Heart left ventricle (tissue), 16 donors: ENCODE measurements around the gene SUCNR1. TPM values are rescaled to one million over a fixed set of nuclear protein-coding genes. Genes with fewer than 3 reads are reported as not detected.

Experiments used
- ATAC-seq, 4 donors: fragments of 200-7000 bp; cut with Tn5 transposase; one replicate each; pipeline ENCODE4 v1.9.1; 2020 to 2022; ENCODE audit warnings: moderate library complexity in 4 of 4, mild to moderate bottlenecking in 3 of 4, moderate number of reproducible peaks in 1 of 4
- DNase-seq, 5 donors: peaks; one replicate each; pipeline ENCODE4 v3.0.0-alpha.2; 2020
- H3K27ac ChIP-seq, 12 donors: fragments of 200-600 bp; sonication (generic) in 4 of 12; one replicate each; pipeline versions ENCODE4 v1.5.0 to v1.8.0; 2016 to 2022; ENCODE audit warnings: mild to moderate bottlenecking in 2 of 12
- H3K27me3 ChIP-seq, 9 donors: fragments of 200-600 bp; sonication (generic) in 2 of 9; one replicate each; pipeline versions ENCODE4 v1.5.1 to v1.8.0; 2016 to 2022; ENCODE audit warnings: mild to moderate bottlenecking in 3 of 9
- H3K36me3 ChIP-seq, 9 donors: fragments of 200-600 bp; sonication (generic) in 2 of 9; one replicate each; pipeline versions ENCODE4 v1.5.0 to v1.8.0; 2018 to 2022; ENCODE audit warnings: mild to moderate bottlenecking in 2 of 9
- H3K4me1 ChIP-seq, 12 donors: fragments of 200-600 bp; sonication (generic) in 4 of 12; one replicate each; pipeline versions ENCODE4 v1.5.0 to v1.8.0; 2016 to 2022; ENCODE audit warnings: mild to moderate bottlenecking in 3 of 12
- H3K4me3 ChIP-seq, 12 donors: fragments of 200-600 bp; sonication (generic) in 4 of 12; one replicate each; pipeline versions ENCODE4 v1.5.0 to v1.8.0; 2017 to 2022; ENCODE audit warnings: mild to moderate bottlenecking in 9 of 12, moderate library complexity in 4 of 12
- H3K9me3 ChIP-seq, 12 donors: fragments of 200-600 bp; sonication (generic) in 4 of 12; one replicate each; pipeline versions ENCODE4 v1.5.0 to v1.8.0; 2016 to 2022; ENCODE audit warnings: mild to moderate bottlenecking in 1 of 12
- POLR2A ChIP-seq, 2 donors: fragments of 450-650 bp; IDR thresholded peaks; one replicate each; pipeline ENCODE4 v1.6.1; 2017; ENCODE audit warnings: antibody characterized with exemption in 2 of 2, mild to moderate bottlenecking in 2 of 2, moderate library complexity in 2 of 2
- WGBS, 4 donors: extraction: QIAGEN DNeasy Blood & Tissue Kit in 2 of 4; methylation state at CpG; one replicate each; pipeline versions ENCODE4 v1.1.5 to v1.1.7; 2013 to 2018; 5-methylcytosine and 5-hydroxymethylcytosine counted together
- intact Hi-C, 10 donors: fragments of 100-400 bp; cut with DNase I; formaldehyde crosslinking; loops; one replicate each; pipeline versions ENCODE4 v1.11.1 to v1.14.2; 2022
- polyA plus RNA-seq, 2 donors: library from polyadenylated mRNA; stranded (reverse); fragments of 200-250 nt; gene quantifications; one replicate each; pipeline ENCODE4 v1.2.3, GENCODE V29; 2013
- total RNA-seq, 9 donors: library from RNA; depleted of rRNA in 2 of 9; stranded (reverse); fragments of >200 nt in 2 of 9; fragmentation: NEBNext Ultra II Directional in 3 of 9; extraction: Animal tissue kit (Norgen Biotek cat#: 25700) in 3 of 9; gene quantifications; one replicate each; pipeline versions ENCODE4 v1.1.0 to v1.2.4, GENCODE V29; 2016 to 2023
- TF ChIP-seq, protein P1 (sequence below), 12 donors: fragments of 200-600 bp; sonication (generic) in 4 of 12; IDR thresholded peaks; one replicate each; pipeline versions ENCODE4 v1.5.0 to v1.8.0; 2018 to 2022; ENCODE audit warnings: antibody characterized with exemption in 12 of 12, mild to moderate bottlenecking in 5 of 12
- donor health status: ischemic (EF 13 %, LVEDD 7.1; RV severe dilation, severe dysfunction).
- donor health status: healthy with polysubstance abuse.
- donor health status: DM: no; HTN: yes; CAD: no.
- donor health status: DM: no; HTN: no; CAD: no.
- donor health status: ischemic (EF 25% LVEDD 6.9; RV normal size, moderate dysfunction).
- donor health status: ischemic (EF 25% LVEDD 5.7; RV mildly dilated, moderate dysfunction).
- donor health status: healthy.
- donor health status: DM: yes; HTN: yes; CAD: no.
- donor health status: ischemic (EF 35%, LVEDD 5.7; RV mildly dilated, moderate dysfunction).
- donor health status: nonischemic (EF 11% LVEDD 7.7; RV severe dilation, severe dysfunction).
- donor health status: DM: yes; HTN: yes; CAD: no.
- donor health status: PGD.
- donor health status: ischemic (EF 29% LVEDD 5.4; RV normal size, mild dysfunction).
- donor health status: nonischemic (EF 23%, LVEDD 6.1; RV moderate dilation, normal function).

SUCNR1 gene
- total and polyA plus RNA-seq, 11 donors: 0.07 to 7.2 (median 0.18) TPM; not detected in 1

DNA sequence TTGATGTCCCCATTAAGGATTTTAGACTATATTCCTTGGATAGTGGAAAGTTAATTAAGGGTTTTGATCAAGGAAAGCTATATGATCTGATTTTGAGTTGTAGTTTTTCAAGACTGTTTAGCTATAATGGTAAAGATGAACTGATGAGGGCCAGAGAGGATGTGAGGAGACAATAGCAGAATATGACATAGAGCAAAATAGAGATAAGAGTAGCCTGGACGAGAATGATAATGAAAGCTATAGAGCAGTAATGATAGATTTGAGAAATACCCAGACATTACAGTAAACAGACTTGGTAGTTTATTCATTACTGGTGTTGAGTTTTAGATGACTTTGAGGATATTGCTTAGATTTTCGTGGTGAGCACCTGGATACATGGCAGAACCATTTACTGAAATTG, 3.8 kb downstream of the SUCNR1 start:
- Histone ChIP-seq H3K4me3 (no peak overlapping the region), H3K9me3 (no peaks in the 10 kb centered on the region), H3K27me3 (no peaks in the 10 kb centered on the region), H3K27ac (peak overlapping the region in 1 of 12 donors; percentile 12), H3K4me1 (peaks cover 0 to 40% (median 0%) of the 10 kb centered on the region in 12 donors), H3K36me3 (no peaks in the 10 kb centered on the region)
- 73 to 86% (median 82%) methylated on average over 2 of the region's 2 CpGs for WGBS, 4 donors
- ATAC-seq: no peak
- DNase-seq: no peak
- no peak for TF ChIP-seq POLR2A (IDR thresholded peaks at IDR 0.05)
- TF ChIP-seq, protein P1, sequence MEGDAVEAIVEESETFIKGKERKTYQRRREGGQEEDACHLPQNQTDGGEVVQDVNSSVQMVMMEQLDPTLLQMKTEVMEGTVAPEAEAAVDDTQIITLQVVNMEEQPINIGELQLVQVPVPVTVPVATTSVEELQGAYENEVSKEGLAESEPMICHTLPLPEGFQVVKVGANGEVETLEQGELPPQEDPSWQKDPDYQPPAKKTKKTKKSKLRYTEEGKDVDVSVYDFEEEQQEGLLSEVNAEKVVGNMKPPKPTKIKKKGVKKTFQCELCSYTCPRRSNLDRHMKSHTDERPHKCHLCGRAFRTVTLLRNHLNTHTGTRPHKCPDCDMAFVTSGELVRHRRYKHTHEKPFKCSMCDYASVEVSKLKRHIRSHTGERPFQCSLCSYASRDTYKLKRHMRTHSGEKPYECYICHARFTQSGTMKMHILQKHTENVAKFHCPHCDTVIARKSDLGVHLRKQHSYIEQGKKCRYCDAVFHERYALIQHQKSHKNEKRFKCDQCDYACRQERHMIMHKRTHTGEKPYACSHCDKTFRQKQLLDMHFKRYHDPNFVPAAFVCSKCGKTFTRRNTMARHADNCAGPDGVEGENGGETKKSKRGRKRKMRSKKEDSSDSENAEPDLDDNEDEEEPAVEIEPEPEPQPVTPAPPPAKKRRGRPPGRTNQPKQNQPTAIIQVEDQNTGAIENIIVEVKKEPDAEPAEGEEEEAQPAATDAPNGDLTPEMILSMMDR (IDR thresholded peaks at IDR 0.05): no peak
- intact Hi-C loops: no loop called here

DNA sequence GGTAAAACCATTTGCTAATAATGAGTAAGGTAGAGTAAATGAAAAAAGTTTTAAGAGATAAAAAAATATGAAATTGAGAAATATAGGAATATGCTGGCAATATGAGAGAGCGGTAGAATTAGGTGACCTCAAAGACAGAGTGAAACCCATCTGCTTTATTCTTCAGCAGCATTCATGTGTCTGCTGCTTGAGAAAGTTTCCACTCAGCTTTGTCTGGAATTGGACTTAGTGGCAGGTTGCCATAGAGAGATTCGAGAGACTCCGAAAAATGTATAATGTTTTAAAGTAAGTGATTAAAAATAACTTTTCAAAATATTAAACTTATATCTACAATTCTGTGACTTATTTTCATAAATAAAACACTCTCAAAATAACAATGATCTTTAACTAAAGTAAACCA, 5.0 kb downstream of the SUCNR1 start:
- Histone ChIP-seq H3K36me3 (no peaks in the 10 kb centered on the region), H3K9me3 (no peaks in the 10 kb centered on the region), H3K4me1 (peaks cover 0 to 28% (median 0%) of the 10 kb centered on the region in 12 donors), H3K27ac (peak overlapping the region in 2 of 12 donors; percentile 14 to 32), H3K27me3 (no peaks in the 10 kb centered on the region), H3K4me3 (no peak overlapping the region)
- ATAC-seq (no peak), DNase-seq (peak in 1 of 5 donors; percentile 28)
- intact Hi-C loops: no loop called here
- TF ChIP-seq, protein P1 (IDR thresholded peaks at IDR 0.05): no peak
- no peak for TF ChIP-seq POLR2A (IDR thresholded peaks at IDR 0.05)
- 46 to 68% (median 54%) methylated on average over 3 of the region's 3 CpGs for WGBS, 4 donors

DNA sequence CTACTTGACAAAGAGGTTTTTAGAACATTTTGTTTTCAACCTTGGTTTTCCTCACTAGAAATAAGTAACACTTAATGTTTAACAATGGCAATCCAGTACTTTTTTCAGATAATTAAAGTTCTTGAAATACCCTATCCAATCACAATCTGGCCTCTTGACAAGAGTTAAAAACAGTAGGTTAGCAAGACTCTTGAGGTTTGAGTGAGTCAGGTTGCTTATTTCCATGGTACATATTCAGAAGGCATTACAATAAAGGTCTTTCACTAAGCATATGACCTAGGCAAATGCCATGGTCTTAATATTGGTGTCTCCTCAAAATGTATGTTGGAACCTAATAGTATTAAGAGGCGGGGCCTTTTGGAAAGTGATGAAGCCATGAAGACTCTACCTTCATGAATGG, 5.6 kb downstream of the SUCNR1 start:
- Histone ChIP-seq H3K9me3 (peaks cover 0 to 1% (median 0%) of the 10 kb centered on the region in 12 donors), H3K4me1 (peaks cover 0 to 26% (median 0%) of the 10 kb centered on the region in 12 donors), H3K27me3 (no peaks in the 10 kb centered on the region), H3K27ac (peak overlapping the region in 1 of 12 donors; percentile 29), H3K36me3 (no peaks in the 10 kb centered on the region), H3K4me3 (no peak overlapping the region)
- 40 to 55% (median 44%) methylated on average over 1 of the region's 1 CpG for WGBS, 4 donors
- DNase-seq (no peak), ATAC-seq (no peak)
- TF ChIP-seq, protein P1 (IDR thresholded peaks at IDR 0.05): no peak
- TF ChIP-seq POLR2A (IDR thresholded peaks at IDR 0.05): no peak
- intact Hi-C loops: no loop called here

DNA sequence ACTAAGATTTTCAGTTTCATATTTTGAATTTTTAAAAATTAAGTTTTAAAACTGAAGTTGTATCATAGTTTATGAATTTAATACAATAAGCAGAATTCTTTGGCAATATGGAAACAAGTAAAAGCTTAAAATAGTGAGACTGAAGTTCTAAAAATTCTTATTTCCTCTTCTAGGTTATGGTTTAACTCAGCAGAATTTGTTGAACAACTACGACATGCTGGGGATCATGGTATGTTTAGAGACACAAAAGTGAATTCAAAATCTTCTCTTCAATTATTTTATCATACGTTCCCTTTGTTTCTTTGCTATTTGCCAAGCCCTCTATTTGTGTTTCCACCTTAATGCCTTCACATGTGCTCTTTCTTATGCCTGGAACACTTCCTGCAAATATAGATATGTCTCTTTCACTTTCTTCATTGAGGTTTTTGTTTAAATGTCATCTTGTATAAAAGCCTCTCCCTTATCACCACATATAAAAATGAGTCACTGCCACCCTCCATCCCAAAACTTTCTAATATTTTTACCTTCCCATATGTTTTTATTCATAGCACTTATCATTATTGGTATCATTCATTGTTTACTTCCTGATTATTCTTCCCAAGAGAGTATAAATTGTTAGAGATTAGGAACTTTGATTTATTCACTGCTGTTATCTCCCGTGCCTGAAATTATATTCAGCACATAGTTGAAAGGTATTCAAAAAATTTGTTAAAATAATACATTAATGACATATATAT, 6.4 kb downstream of the SUCNR1 start:
- H3K36me3 ChIP-seq: no peaks in the 10 kb centered on the region
- H3K27me3 ChIP-seq: no peaks in the 10 kb centered on the region
- peaks cover 0 to 26% (median 0%) of the 10 kb centered on the region in 12 donors for H3K4me1 ChIP-seq
- H3K27ac ChIP-seq: peak overlapping the region in 2 of 12 donors; percentile 1 to 53
- TF ChIP-seq POLR2A (IDR thresholded peaks at IDR 0.05): no peak
- TF ChIP-seq, protein P1 (IDR thresholded peaks at IDR 0.05): no peak
- H3K4me3 ChIP-seq: no peak overlapping the region
- H3K9me3 ChIP-seq: peaks cover 0 to 6% (median 0%) of the 10 kb centered on the region in 12 donors
- 59 to 67% (median 60%) methylated on average over 3 of the region's 3 CpGs for WGBS, 4 donors
- intact Hi-C loops: no loop called here
- ATAC-seq (no peak), DNase-seq (no peak)
